Upper lobe of left lung (tissue), 4 donors: ENCODE results near the gene DENND1A.

Experiments
- EP300 ChIP-seq, 4 donors: sonication (generic); formaldehyde crosslinking; IDR thresholded peaks; one replicate each; pipeline ENCODE4 v1.5.1; 2017; ENCODE audit warnings: antibody characterized with exemption in 4 of 4, control low read depth in 2 of 4
- POLR2A ChIP-seq, 4 donors: fragments of 450-650 bp; IDR thresholded peaks; one replicate each; pipeline ENCODE4 v1.5.1; 2016 to 2017; ENCODE audit warnings: antibody characterized with exemption in 4 of 4, mild to moderate bottlenecking in 2 of 4
- POLR2AphosphoS5 ChIP-seq, 2 donors: sonication (generic); formaldehyde crosslinking; IDR thresholded peaks; one replicate each; pipeline ENCODE4 v1.5.1; 2017; ENCODE audit warnings: antibody characterized with exemption in 2 of 2
- TF ChIP-seq, protein P1 (sequence below), 6 experiments: fragments of 450-650 bp in 4 of 6; fragments of 200-600 bp in 2 of 6; sonication (generic) in 2 of 6; IDR thresholded peaks; one replicate each; pipeline ENCODE4 v1.5.1; 2016 to 2019; ENCODE audit warnings: antibody characterized with exemption in 6 of 6

DNA sequence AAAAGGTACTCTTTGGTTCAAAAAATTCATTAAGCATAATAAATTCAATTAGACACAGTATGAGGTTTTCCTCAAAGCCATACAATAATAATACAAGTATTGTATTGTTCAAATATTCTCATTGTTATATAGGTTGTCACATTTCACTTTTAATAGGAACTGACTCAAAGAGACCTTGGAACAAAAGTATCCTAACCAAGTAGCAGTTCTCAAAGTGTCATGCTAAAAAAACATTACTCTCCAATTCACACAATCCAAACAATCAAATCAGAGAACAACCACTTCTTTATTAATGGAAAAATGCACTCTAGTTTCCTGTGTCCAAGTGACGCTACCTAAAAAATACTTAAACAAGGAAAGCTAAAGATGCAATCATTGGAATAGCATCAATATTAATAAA lies 115.4 kb downstream of the DENND1A start:
- TF ChIP-seq POLR2A (IDR thresholded peaks at IDR 0.05) (no peak), POLR2AphosphoS5 (IDR thresholded peaks at IDR 0.05) (no peak), EP300 (IDR thresholded peaks at IDR 0.05) (no peak)
- TF ChIP-seq, protein P1, sequence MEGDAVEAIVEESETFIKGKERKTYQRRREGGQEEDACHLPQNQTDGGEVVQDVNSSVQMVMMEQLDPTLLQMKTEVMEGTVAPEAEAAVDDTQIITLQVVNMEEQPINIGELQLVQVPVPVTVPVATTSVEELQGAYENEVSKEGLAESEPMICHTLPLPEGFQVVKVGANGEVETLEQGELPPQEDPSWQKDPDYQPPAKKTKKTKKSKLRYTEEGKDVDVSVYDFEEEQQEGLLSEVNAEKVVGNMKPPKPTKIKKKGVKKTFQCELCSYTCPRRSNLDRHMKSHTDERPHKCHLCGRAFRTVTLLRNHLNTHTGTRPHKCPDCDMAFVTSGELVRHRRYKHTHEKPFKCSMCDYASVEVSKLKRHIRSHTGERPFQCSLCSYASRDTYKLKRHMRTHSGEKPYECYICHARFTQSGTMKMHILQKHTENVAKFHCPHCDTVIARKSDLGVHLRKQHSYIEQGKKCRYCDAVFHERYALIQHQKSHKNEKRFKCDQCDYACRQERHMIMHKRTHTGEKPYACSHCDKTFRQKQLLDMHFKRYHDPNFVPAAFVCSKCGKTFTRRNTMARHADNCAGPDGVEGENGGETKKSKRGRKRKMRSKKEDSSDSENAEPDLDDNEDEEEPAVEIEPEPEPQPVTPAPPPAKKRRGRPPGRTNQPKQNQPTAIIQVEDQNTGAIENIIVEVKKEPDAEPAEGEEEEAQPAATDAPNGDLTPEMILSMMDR (IDR thresholded peaks at IDR 0.05), result no peak
